ENCODE measurements around the gene CEP20.

Gene CEP20

DNA sequence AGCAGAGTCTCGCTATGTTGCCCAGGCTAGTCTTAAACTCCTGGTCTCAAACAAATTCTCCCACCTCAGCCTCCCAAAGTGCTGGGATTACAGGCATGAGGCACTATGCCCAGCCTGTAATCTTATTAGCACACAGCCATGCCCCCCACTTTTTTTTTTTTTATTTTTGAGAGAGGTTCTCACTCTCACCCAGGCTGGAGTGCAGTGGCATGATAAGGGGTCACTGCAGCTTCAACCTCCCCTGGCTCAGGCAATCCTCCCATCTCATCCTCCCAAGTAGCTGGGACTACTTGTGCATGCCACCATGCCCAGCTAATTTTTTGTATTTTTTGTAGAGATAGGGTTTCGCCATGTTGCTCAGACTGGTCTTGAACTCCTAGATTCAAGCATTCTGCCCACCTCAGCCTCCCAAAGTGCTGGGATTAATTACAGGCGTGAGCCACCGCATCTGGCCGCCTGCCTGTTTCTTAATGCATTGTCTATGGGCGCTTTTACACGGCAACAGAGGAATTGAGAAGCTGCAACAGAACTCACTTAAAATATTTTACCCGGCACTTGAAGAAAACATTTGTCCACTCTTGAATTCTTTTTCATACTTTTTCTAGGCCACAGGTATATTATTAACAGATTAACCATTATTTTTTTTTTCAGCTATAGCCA is 8.8 kb upstream of the CEP20 start:
- DNase-seq: no peak

DNA sequence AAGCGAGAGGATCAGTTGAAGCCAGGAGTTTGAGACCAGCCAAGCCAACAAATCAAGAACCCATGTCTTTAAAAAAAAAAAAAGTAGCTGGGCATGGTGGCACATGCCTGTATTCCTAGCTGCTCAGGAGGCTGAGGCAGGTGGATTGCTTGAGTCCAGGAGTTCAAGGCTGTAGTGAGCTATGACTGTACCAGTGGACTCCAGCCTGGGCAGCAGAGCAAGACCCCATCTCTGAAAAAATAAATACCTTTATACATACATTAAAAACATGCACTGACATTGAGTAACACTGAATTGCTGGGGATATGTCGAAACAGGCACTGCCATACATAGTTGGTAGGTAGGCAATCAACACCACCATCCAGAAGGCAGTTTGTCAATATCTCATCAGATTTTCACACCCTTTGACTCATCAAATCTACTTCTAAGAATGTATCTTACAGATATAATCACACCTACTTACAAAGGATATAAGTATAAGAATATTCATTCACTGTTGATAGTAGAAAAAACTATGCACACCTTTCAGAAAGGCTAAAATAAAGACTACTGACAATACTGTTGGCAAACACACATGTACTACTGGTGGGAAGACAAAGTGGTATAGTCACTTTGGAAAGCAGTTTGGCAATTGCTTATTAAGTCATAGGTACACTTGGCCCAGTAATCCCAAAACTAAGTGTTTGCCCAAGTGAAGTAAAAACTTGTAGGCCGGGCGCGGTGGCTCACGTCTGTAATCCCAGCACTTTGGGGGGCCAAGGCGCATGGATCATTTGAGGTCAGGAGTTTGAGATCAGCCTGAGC is 6.4 kb upstream of the CEP20 start:
- no peak for DNase-seq

DNA sequence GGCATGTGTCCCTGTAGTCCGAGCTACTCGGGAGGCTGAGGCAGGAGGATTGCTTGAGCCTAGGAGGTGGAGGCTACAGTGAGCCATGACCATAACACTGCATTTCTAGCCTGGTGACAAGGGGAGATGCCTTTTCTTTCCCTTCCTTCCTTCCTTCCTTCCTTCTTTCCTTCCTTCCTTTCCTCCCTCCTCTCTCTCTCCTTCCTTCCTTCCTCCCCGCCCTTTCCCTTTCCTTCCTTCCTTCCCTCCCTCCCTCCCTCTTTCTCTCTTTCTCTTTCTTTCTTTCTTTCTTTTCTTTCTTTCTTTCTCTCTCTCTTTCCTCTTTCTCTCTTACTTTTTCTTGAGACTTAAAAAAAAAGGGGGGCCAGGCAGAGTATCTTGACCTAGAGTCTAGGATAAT is 3.1 kb upstream of the CEP20 start:
- DNase-seq: no peak

DNA sequence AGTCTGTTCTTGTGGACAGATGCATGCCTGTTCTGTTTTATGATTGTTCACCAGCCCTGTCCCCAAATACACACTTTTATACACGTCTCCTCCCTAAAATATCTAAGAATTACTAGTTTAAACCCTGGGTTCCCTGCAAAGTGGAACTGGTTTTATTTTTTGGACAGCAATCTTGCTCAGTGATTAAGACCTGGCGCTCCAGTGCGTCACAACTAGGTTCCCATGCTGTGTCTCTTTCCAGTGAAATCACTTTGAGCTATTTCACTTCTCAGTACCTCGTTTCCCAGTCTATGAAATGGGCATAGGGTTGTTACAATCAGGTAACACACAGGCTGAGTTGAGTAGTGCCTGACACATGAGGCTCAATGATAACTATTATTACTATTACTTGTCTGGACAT is 1.1 kb downstream of the CEP20 start:
- DNase-seq: no peak

DNA sequence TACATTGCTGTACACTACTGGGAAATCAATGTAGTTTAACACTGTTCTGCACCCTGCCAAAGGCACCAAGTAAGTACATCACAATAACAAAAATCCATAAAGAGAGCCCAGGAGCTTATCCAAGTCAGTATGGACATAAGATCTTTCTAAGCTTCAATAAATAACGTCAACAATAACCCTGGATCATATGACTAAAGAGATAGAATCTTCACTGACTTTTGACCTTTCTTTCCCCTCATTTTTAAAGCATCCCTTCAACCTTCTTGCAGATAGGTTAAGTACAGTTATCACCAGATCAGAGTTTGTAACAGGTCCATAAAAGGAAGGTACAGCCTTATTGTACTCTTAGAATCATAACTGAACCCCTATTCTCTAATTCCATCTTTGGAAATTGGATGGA is 2.3 kb downstream of the CEP20 start:
- no peak for DNase-seq

DNA sequence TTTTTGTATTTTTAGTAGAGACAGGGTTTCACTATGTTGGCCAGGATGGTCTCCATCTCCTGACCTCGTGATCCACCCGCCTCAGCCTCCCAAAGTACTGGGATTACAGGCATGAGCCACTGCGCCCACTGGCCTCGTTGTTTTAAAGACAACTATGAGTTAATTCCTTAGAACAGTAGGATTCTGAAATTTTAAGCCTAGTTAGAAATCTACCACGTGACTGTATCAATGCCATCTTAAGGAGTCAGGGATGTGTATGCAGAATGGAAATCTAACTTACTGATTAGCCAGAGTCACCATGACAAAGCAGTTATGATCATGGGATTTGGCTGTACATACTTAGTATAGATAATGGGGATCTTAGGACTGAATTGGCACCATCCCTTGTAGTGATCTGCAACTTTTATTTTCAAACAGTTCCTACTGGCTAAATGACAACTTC is 2.8 kb downstream of the CEP20 start:
- DNase-seq: no peak

DNA sequence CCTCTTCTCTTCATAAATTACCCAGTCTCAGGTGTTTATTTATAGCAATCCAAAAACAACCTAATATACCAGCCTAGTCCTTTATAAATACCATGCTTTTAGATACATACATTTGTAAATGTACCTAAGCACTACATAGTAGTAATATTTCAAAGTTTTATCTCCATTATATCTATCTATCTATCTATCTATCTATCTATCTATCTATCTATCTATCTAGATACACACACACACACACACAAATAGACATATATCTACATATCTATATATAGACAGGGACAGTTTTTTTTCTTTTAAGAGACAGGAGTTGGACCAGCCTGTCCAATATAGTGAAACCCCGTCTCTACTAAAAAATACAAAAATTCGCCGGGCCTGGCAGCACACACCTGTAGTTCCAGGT is 5.8 kb downstream of the CEP20 start:
- DNase-seq: no peak

DNA sequence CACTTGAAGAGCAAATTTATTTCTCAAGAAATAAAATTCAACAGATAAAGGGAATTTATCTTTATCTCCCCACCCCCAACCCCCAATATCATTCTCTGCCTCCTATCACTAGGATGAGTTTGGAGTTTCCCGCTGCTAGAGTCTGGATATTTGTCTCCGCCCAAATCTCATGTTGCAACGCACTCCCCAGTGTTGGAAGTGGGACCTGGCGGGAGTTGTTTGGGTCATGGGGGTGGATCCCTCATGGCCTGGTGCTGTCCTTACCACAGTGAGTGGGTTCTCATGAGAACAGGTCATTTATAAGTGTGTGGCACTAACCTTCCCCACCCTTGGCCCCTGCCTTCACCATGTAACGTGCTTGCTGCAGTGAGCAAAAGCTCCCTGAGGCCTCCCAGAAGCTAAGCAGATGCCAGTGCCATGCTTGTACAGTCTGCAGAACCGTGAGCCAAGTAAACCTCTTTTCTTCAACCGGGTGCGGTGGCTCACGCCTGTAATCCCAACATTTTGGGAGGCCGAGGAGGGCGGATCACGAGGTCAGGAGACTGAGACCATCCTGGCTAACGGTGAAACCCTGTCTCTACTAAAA is 6.5 kb downstream of the CEP20 start:
- DNase-seq: no peak

DNA sequence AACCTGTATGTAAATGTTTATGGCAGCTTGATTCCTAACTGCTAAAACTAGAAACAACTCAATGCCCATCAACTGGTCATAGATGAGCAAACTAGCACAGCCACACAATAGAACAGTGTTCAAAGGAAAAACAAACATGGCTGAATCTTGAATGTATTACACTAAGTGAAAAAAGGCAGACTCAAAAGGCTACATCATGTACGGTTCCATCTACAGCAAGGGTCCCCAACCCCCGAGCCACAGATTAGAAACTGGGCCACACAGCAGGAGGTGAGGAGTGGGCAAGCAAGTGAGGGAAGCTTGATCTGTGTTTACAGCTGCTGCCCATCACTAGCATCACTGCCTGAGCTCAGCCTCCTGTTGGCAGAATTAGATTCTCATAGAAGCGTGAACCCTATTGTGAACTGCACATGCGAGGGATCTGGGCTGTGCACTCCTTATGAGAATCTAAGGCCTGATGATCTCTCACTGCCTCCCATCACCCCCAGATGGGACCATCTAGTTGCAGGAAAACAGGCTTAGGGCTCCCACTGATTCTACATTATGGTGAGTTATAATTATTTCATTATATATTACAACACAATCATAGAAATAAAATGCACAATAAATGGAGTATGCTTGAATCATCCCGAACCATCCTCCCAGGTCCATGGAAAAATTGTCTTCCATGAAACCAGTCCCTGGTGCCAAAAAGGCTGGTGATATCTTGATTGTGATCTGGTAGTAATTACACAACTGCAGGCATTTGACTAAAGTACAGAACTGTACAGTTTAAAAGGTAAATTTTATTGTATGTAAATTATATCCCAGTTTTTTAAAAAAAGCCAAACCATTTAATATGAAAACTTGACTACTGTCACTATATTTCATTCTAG is 7.7 kb downstream of the CEP20 start:
- DNase-seq: no peak

DNA sequence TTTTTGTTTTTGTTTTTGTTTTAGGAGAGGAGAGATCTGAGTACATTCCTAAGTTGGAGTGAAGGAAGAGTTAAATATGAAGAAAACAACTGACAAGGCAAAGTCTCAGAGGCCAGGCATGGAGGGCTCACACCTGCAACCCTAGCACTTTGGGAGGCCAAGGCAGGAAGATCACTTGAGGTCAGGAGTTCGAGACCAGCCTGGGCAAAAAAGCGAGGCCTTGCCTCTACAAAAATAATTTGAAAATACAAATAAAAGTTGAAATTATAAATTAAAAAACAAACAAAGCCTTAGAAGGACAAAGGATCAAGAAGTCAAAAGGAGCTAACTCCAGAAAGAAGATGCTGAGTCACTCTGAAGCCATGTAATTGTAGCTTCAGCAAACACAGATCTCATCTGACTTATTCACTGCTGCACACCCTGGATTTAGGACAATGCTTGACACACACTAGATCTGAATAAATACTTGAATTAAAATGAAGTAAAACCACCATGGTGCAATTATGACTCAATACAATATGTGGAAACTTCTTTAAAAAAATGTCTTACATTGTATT is 9.1 kb downstream of the CEP20 start:
- peak in 1 of 2 experiments; percentile 16 for DNase-seq

DNA sequence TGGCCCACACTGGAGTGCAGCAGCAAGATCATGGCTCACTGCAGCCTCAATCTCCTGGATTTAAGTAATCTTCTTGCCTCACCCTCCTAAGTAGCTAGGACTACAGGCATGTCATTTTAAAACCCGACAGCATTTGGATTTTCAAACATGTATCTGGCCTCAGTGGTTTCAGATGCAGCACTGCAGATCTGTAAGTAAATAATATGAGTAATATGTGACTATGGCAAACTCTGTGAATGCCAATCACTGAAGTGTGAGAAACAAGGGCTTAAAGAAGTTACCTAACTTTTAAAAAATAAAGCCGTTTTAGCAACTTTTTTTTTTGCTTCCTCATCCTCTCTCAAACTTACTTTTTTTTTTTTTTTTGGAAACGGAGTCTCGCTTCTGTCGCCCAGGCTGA is 11.9 kb downstream of the CEP20 start:
- no peak for DNase-seq

DNA sequence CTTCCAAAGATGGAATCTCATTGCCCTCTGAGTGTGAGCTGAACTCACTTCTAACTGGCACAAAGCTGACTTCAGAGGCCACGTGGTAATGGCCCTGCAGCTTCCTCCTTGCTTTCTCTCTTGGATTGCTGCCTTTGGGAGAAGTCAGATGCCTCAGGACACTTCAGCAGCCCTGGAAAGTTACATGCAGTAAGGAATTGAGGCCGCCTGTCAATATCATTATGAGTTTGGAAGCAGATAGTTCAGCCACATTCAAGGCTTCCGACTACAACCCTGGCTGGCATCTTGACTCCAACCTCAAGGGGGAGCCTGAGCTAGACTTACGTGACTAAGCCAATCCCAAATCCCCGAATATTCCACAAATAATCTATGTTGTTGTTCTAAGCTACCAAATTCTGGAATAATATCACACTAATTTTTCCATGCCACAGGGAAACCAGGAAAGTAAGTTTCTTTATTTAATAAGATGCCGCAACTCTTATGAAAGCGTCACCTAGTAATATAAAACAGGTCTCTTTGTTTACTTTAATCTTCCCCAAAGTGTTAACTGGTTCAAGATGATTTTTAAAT is 13.6 kb downstream of the CEP20 start:
- DNase-seq: peak in 1 of 2 experiments; percentile 35

DNA sequence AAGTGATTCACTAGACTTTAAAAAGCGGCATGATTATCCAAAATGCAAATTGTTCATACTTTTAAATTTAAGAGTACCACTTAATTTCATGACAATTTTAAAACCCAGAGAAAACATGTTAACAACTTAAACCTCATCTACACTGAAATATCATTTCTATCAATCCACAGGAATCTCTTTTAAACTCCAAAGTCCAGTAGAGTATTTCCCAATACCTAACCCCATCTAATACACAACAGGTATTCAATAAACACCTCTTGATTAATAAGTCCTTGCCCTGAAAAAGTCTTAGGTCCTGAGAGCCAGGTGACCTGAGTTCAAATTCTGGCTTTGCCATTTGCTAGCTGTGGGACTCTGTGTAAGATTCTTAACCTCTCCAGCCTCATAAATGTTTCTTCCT is 14.7 kb downstream of the CEP20 start:
- no peak for DNase-seq

DNA sequence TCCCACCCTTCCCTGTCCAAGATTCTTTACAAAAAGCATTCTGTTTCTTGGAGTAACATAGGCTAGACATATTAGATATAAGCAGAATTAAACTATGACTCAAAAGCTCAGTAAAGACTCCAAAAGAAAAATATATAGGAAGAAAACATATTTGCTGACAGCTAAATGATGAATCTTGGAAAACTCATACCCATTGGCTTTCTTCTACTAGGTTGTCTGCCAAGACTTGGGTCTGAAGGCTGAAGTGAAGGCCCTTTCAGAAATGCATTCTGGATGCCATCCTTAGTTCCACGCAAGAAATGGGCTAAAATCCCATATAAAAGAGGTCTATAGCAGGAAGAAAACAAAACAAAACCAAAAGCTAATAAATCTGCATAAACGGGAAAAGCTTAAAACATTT is 15.1 kb downstream of the CEP20 start:
- DNase-seq: no peak

DNA sequence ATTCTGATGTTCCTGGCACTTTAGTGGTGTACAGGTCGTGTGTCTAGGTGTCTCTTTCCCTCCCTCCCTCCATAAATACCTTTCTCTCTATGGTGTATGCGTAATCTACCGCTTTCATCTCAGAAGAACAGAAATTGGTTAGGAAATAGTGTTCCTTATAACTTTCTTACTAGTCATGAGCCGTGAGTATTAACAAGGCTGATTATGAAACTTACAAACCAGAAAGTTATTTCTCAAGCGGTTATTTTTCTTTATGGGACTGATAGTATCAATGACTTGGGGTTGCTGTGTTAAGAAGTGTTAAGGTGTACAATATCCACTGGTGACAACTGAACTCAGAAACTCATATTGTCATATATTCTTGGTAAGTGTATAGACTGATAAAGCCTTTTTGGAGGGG is 18.4 kb downstream of the CEP20 start:
- DNase-seq: no peak

DNA sequence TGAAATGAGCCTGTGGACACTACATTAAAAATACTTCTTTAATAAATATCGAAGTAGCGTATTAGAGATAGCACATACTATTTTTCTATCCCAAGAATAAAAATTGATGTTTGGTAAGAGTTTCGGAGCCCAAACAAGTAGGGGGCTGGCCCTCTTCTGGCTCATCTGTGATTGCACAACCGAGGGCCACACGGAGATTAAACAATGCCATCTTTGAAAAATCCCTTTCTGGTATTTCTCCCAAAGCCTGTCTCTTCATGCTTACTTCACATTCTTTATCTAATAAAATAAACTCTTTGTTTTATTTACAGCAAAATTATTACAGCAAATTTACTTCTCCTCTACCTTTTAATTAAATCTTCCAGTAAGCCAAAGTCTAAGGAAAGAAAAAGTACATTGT is 22.0 kb downstream of the CEP20 start:
- DNase-seq: no peak

DNA sequence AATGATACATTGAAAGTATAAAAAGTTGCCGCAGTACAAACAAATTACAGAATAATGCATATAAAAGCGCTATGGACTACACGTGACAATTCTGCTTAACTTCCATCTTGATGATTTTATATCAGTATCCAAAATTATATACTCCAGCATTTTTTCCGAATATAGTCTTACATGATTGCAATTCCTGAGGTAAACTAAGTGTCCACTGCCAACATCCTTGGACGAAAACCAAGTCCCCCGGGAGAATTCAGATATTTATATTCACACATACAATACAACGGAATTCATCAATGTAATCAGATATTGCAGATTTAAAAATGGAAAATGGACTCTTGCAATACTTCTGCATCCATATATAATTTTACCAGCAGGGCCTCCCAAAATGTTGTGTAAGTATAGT is 22.7 kb downstream of the CEP20 start:
- no peak for DNase-seq

DNA sequence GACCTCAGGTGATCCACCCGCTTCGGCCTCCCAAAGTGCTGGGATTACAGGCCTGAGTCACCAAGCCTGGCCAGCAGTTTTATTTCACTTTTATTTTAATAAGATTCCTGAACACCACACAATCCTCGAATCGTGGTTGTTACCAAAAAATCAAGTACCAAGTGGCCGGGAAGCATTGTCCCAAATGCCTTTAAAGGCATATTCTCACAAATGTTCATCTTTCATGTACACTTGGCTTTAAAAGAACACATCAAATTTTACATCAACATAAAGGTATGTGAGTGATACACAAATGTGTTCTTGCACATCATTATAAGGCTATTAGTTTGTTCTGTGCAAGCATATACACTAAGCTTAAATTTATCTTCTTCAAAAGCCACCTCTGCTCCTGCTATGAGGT is 23.5 kb downstream of the CEP20 start:
- no peak for DNase-seq

DNA sequence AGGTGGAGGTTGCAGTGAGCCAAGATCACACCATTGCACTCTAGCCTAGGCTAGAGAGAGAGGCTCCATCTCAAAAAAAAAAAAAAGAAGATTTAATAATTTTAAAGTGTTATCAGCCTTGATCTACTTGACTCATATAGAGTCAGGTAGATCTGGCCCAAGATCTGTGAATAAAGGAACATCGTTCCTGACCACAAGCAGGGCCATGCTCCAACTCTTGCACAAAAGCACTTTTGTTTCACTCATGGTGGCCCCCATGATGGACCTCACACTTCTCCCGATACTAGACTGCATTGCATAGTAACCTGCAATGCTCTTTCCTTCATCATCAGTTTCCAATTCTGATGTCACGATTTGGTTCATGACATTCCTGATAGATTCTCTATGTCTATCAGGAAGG is 26.4 kb downstream of the CEP20 start:
- DNase-seq: no peak

DNA sequence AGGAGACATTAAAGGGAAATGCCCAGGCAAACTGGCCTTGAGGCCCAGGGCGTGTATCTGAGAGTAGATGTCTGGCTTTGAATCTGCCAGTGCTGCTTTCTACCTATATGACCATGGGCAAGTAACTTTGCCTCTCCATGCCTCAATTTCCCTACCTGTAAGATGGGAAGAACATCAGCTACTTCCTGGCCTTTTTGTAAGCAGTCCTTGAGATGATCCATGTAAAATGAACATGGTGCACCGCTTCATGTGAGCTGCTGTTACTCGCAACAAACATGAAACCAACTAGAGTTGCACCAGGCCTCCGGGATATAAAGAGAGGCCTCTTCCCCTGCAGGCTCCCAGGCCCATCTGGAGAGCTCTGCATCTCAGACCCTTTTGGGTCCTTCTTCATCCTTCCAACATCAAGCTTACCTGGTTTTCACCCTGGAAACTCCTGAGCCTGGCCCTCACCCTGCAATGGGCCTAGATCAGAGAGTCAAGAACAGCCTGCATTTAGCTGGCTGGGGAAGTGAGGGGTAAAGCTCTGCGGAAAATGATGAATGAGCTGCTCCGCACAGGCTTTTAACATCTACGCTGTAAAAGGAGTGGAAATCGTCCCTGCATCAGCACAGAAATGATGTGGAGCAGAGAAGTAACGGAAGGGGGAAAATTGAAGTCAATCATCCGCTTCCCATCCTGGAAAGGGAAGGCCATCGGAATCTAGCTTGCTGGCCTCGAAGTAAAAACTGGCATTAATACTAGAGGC is 29.3 kb downstream of the CEP20 start:
- no peak for DNase-seq

DNA sequence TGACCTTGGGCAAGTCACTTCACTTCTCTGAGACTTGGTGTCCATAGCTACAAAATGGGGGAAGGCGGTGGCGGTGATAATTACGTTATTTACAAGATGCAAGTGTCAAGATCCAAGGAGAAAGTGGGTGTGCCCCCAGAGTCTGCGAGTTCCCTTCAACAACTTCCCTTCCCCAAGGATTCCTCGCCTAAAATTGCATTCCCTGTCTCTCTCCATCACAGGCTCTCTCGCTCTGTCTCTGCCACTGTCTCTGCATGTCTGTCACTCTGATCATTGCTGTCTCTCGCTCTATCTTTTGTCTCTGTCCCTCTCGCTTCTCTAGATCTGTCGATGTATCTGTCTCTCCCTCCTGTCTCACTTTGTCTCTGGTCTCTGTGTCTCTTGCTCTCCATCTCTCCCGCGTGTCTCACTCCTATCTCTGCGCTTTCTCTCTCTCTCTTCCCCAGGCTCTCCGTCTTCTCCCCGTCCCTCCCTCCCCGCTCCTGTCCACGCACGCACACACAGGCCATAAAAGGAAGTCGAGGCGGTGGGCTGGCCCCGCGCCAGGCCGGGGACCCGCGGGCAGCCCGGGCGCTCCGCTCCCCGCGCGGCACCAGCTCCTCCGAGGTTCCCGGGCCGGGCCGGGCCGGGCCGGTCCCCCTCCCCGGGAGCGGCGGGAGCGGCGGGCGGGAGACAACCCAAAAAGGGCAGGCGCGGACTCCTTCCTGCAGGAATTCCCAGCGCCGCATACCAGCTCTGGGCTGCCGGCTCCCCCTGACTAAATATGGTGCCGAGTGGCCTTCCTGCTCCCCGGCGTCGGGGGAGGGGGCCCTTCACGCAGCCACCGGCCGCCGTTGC is 30.5 kb downstream of the CEP20 start:
- no peak for DNase-seq

Measured in NCI-H1930 (cell line).